SK-N-MC (cell line): ENCODE measurements around the gene KCNH6.

Source experiments
- DNase-seq: peaks from one replicate; pipeline ENCODE4 v3.0.0-alpha.2; 2011; ENCODE audit warnings: low read depth, low spot score
- H3K27ac ChIP-seq: fragments of 200-600 bp; sonication (generic); 2 replicates; pipeline ENCODE4 v1.5.1; 2016; ENCODE audit warnings: mixed run types
- H3K36me3 ChIP-seq: fragments of 200-600 bp; sonication (generic); 2 replicates; pipeline ENCODE4 v1.6.1; 2017; ENCODE audit warnings: antibody characterized with exemption, low read length, mixed read lengths; ENCODE audit not compliant: insufficient read depth
- H3K4me3 ChIP-seq: fragments of 200-600 bp; sonication (generic); 2 replicates; pipeline ENCODE4 v1.5.1; 2016
- H3K9ac ChIP-seq: fragments of 200-600 bp; sonication (generic); 2 replicates; pipeline ENCODE4 v1.8.0; 2017; ENCODE audit warnings: mixed run types, mixed read lengths; ENCODE audit not compliant: insufficient read length
- H3K9me3 ChIP-seq: fragments of 200-600 bp; sonication (generic); 2 replicates; pipeline ENCODE4 v1.6.1; 2017; ENCODE audit warnings: low read depth, mild to moderate bottlenecking, antibody characterized with exemption, low read length, moderate library complexity, mixed read lengths
- EZH2 ChIP-seq: fragments of 200-600 bp; sonication (generic); IDR thresholded peaks from one replicate; pipeline ENCODE4 v1.6.1; 2017; ENCODE audit warnings: antibody characterized with exemption
- FOXP2 ChIP-seq: optimal IDR thresholded peaks from 2 replicates; pipeline ENCODE3; 2011; ENCODE audit warnings: mild to moderate bottlenecking, moderate library complexity; ENCODE audit not compliant: insufficient read depth; ENCODE audit errors: extremely low read length, control extremely low read depth
- POLR2AphosphoS5 ChIP-seq: IDR thresholded peaks from 2 replicates; pipeline ENCODE4 v1.6.1; 2012; ENCODE audit warnings: mild to moderate bottlenecking, low read depth, low read length, borderline replicate concordance

Gene KCNH6

DNA sequence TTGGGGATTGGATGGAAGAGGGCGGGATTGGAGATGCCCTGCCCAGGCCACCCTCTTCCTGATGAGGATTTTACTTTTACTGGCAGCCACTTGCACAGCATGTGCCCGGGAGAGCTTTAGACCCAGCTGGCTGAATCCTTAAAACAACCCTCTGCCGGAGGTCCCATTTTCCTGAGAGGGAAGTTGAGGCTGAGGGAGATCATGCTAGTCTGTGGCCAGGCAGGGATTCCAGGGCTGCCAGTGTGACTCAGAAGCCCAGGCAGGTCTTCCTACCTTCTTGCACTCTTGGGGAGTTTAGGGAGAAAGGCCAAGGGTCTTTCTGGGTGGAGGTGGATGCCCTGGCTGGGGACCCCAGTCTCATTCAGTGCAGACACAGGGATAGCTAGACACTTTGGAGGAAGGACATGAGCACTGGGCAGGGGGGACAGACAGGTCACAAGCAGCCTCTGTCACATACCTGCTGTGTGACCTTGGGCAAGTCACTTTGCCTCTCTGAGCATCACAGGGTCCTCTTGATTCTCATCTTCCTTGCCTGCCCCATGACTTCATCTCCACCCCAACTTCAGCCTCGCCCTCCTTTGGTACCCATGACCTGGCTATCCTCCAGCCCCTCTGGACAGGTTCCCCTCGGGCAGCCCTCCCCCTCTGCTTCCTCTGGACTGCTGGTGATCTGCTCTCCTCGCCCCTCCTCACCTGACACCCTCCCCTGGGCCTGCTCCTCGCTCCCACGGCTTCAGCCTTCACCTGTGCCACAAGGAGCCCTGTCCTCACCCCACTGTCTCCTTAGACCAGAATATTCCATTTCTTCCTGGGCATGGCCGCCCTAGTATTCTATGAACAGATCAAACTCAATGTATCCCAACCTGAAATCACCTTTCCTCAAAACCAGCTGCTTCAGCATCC, 15.8 kb downstream of the KCNH6 start:
- Histone ChIP-seq H3K4me3 (no peak overlapping the region), H3K9ac (no peak overlapping the region)
- no peak for DNase-seq

DNA sequence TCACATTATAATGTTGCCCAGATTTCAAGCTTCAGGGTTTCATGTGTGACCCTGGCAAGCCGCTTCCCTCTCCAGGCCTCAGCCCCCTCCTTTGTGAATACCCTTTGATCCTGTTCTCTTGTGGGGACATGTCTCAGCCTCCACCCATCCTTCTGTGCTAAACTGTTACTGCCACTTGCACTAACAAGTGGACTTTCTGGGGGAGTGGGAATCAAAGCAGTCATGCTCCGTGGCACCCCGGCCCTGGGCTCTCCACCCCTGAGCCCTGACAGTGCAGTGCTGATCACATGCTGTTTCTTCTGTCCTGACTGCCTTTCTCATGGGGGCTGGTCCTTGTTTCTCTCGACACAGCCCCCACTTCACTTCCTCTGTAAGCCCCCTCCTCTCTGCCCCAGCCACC, 17.4 kb downstream of the KCNH6 start:
- no peaks in the 10 kb centered on the region for H3K9me3 ChIP-seq
- H3K36me3 ChIP-seq: no peaks in the 10 kb centered on the region
- no peak overlapping the region for H3K4me3 ChIP-seq
- TF ChIP-seq FOXP2 (no peak), POLR2AphosphoS5 (no peak), EZH2 (no peak)
- DNase-seq: no peak
- H3K27ac ChIP-seq: no peak overlapping the region
- no peak overlapping the region for H3K9ac ChIP-seq

More for the DNA sequence above, 15.8 kb downstream of the KCNH6 start:
- Histone ChIP-seq H3K9me3 (no peaks in the 10 kb centered on the region), H3K36me3 (no peaks in the 10 kb centered on the region), H3K27ac (no peak overlapping the region)
- TF ChIP-seq EZH2 (no peak), FOXP2 (no peak), POLR2AphosphoS5 (no peak)

DNA sequence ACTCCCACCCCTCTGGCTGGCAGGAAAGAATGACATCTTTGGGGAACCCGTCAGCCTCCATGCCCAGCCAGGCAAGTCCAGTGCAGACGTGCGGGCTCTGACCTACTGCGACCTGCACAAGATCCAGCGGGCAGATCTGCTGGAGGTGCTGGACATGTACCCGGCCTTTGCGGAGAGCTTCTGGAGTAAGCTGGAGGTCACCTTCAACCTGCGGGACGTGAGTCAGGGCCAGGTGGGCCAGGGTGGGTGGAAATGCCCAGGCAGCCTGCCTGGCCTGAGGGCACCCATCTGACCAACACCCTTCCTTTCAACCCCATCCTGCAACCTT, 19.0 kb downstream of the KCNH6 start:
- Histone ChIP-seq H3K9ac (no peak overlapping the region), H3K4me3 (no peak overlapping the region), H3K27ac (no peak overlapping the region), H3K36me3 (no peaks in the 10 kb centered on the region), H3K9me3 (no peaks in the 10 kb centered on the region)
- no peak for TF ChIP-seq FOXP2
- no peak for TF ChIP-seq POLR2AphosphoS5
- no peak for TF ChIP-seq EZH2
- DNase-seq: no peak

DNA sequence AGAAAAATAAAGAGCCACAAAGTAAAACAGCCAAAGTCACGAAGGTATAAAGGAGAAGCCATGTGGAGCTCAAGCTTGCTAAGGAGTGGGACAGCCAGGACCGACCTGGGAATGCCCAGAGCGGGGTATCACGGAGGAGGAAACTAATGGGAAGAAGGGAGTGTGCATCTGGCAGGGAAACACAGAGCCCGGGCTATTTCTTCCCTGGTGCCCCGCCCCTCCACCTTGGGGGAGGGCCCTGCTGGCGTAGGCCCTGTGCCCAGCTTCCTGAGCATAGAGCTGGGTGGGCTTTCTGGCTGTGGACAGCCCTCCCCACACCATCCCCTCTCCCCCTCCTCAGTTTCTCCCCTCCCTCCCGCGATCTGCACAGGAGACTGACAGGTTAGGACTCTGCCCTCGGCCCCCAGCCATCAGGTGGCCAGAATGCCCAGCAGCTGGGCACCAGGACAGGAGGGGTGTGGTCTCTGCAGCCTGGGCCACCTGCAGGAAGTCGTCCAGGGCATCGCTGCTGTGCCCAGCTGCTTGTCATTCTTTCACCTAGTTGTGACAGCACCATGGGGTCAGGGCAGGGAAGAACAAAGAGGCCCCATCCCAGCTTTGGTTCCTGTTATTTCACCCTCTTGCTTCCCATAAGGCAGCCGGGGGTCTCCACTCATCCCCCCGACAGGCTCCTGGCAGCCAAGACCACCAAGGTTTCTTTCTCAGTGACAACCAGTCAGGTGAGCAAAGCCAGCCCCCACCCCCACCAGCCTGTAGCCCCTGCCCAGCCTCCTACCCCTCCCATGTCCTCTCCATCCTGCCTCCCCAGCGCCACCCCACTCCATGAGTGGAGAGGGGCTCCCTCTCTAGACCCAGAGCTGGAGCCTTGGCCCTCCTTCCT, 20.0 kb downstream of the KCNH6 start:
- H3K27ac ChIP-seq: no peak overlapping the region
- no peak for DNase-seq
- no peak for TF ChIP-seq FOXP2
- TF ChIP-seq POLR2AphosphoS5: no peak
- no peak for TF ChIP-seq EZH2
- H3K36me3 ChIP-seq: no peaks in the 10 kb centered on the region
- H3K4me3 ChIP-seq: no peak overlapping the region
- H3K9ac ChIP-seq: no peak overlapping the region
- H3K9me3 ChIP-seq: no peaks in the 10 kb centered on the region

DNA sequence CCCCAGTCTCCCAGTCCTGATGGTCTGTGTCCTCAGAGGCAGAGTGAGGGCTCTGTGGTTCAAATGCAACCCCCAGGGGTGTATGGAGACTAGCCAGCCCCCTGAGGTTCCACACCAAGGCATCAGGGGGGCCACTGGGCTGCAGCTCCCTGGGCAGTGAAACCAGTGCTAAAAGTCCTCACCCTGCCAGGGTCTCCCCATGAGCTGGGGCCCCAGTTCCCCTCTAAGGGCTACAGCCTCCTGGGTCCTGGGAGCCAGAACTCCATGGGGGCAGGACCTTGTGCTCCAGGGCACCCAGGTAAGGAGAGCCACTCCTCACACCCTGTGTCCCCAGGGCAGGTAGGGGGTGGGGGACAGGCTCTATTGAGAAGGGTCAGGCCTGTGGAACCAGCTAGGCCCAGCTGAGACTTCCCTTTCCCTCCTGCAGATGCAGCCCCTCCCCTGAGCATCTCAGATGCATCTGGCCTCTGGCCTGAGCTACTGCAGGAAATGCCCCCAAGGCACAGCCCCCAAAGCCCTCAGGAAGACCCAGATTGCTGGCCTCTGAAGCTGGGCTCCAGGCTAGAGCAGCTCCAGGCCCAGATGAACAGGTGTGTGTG, 20.8 kb downstream of the KCNH6 start:
- H3K9me3 ChIP-seq: no peaks in the 10 kb centered on the region
- DNase-seq: no peak

DNA sequence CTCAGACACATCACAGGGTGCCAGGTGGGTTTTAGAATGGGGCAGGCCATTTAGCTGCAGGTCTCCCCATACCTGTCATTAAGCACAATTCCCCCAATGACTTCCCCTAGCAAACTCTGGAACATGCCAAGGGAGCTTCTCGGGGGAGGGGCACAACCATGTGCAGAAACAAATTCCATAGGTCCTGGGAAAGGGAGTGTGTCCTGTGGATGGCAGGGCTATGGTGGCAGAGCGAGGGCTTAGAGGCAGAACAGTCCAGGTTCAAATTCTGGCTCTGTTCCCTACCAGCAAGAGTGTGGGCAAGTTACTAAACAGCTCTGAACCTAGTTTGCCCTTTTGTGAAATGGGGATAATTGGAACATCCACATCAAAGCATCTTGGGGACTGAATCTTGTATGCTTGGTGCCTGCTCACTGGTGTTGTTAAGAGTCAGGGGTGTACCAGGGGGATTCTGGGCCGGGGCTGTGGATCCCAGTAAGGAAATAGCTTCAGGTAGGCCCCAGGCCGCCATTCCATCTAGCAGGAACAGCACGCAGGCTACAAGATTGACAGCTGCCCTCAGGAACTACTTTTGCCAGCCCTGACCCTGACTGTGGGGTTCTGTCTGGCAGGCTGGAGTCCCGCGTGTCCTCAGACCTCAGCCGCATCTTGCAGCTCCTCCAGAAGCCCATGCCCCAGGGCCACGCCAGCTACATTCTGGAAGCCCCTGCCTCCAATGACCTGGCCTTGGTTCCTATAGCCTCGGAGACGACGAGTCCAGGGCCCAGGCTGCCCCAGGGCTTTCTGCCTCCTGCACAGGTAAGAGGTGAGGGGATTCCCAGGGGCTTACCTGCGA, 21.5 kb downstream of the KCNH6 start:
- no peak for TF ChIP-seq EZH2
- TF ChIP-seq POLR2AphosphoS5: no peak
- TF ChIP-seq FOXP2: no peak
- no peak overlapping the region for H3K4me3 ChIP-seq
- no peak for DNase-seq
- H3K9me3 ChIP-seq: no peaks in the 10 kb centered on the region
- H3K27ac ChIP-seq: no peak overlapping the region
- no peaks in the 10 kb centered on the region for H3K36me3 ChIP-seq
- no peak overlapping the region for H3K9ac ChIP-seq

More for the DNA sequence above, 20.8 kb downstream of the KCNH6 start:
- Histone ChIP-seq H3K36me3 (no peaks in the 10 kb centered on the region), H3K4me3 (no peak overlapping the region), H3K9ac (no peak overlapping the region), H3K27ac (no peak overlapping the region)
- TF ChIP-seq FOXP2 (no peak), POLR2AphosphoS5 (no peak), EZH2 (no peak)

DNA sequence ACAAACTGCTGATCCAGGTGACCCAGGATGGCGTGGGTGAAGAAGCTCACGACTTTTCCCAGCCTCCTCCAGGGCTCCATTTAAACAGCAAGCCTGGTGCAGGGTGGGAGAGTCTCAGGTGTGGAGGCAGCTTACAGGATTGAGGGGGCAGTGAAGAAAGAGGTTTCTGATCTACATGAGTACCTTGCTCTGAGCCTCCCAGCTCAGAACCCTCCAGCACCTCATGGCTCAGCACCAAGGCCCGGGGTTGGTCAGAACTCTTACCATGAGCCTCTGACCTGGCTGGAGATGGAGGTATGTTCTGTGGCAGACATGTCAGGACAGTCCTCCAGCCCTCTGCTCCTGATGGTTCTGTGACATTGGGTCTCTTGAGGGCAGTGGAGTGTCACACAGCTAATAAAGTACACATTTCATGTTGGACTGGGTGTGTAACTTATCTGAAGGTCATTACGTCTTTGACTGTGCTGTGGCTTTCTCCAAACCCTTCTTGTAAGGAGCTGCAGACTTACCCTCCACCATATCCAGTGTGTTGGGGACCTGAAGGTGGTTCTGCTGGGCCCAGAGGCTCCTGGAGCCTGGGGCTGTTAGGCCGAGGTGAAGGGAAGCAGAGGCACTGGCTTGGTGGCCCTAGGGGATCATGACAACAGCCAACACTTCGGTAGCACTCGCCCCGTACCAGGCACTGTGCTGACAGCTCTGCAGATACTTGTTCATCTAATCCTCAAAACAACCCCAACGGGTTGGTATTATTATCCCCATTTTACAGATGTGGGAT, 23.3 kb downstream of the KCNH6 start:
- Histone ChIP-seq H3K4me3 (no peak overlapping the region), H3K27ac (no peak overlapping the region), H3K9me3 (no peaks in the 10 kb centered on the region), H3K9ac (no peak overlapping the region), H3K36me3 (no peaks in the 10 kb centered on the region)
- no peak for TF ChIP-seq POLR2AphosphoS5
- no peak for TF ChIP-seq FOXP2
- no peak for TF ChIP-seq EZH2
- no peak for DNase-seq

DNA sequence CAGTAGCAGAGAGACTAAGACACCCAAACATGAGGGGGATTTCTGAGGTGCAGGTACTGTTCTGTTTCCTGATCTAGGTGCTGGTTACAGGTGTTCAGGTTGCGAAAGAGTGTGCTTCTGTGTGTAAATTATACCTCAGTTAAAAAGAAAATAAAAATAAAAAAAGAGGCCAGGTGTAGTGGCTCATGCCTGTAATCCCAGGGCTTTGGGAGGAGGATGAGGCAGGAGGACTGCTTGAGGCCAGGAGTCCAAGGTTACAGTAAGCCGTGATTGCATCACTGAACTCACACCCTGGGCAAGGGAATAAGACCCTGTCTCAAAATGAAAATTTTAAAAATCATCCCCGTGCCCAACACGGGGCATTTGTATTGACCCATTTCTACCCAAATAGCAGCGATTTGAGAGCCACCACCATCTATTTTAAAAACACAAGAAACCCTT, 23.9 kb downstream of the KCNH6 start:
- TF ChIP-seq EZH2: no peak
- no peak for TF ChIP-seq FOXP2
- no peak for TF ChIP-seq POLR2AphosphoS5
- Histone ChIP-seq H3K4me3 (no peak overlapping the region), H3K9me3 (no peaks in the 10 kb centered on the region), H3K9ac (no peak overlapping the region), H3K36me3 (peaks cover under 1% of the 10 kb centered on the region; the same call in 1 of the 2 replicates), H3K27ac (no peak overlapping the region)
- DNase-seq: no peak
